Neural crest cell (in vitro differentiated cells): ENCODE data around the gene DNAJC5. TPM values are rescaled to one million over a fixed set of nuclear protein-coding genes. Genes with fewer than 3 reads are reported as not detected.

Experiments used
- DNase-seq: peaks from one replicate; pipeline ENCODE4 v3.0.0; 2021; ENCODE audit warnings: low read depth, mixed read lengths, low spot score
- H3K27ac Mint-ChIP-seq: one replicate; pipeline ENCODE4 v1.8.0; 2021; ENCODE audit warnings: mild to moderate bottlenecking, mixed read lengths; ENCODE audit not compliant: unreplicated experiment
- H3K27me3 Mint-ChIP-seq: 2 replicates; pipeline ENCODE4 v1.8.0; 2021; ENCODE audit warnings: low read depth, mild to moderate bottlenecking, mixed read lengths
- H3K36me3 Mint-ChIP-seq: 2 replicates; pipeline ENCODE4 v1.8.0; 2021; ENCODE audit warnings: low read depth, mild to moderate bottlenecking, mixed read lengths
- H3K4me1 Mint-ChIP-seq: 2 replicates; pipeline ENCODE4 v1.8.0; 2021; ENCODE audit warnings: mixed read lengths
- H3K4me3 Mint-ChIP-seq: one replicate; pipeline ENCODE4 v1.8.0; 2021; ENCODE audit warnings: mild to moderate bottlenecking, mixed read lengths
- H3K9me3 Mint-ChIP-seq: 2 replicates; pipeline ENCODE4 v1.8.0; 2021; ENCODE audit warnings: mixed read lengths
- total RNA-seq: library from RNA; stranded (reverse); gene quantifications from 2 replicates; pipeline ENCODE4 v1.2.1, GENCODE V29; 2021
- TF ChIP-seq, protein P1 (sequence below): fragments of 200-600 bp; sonication (generic); conservative IDR thresholded peaks from 2 replicates; pipeline ENCODE4 v1.5.0; 2021; ENCODE audit warnings: antibody characterized with exemption, mild to moderate bottlenecking

Gene DNAJC5
- total RNA-seq, 1 donor from 2014 or later: 46.9 TPM

DNA sequence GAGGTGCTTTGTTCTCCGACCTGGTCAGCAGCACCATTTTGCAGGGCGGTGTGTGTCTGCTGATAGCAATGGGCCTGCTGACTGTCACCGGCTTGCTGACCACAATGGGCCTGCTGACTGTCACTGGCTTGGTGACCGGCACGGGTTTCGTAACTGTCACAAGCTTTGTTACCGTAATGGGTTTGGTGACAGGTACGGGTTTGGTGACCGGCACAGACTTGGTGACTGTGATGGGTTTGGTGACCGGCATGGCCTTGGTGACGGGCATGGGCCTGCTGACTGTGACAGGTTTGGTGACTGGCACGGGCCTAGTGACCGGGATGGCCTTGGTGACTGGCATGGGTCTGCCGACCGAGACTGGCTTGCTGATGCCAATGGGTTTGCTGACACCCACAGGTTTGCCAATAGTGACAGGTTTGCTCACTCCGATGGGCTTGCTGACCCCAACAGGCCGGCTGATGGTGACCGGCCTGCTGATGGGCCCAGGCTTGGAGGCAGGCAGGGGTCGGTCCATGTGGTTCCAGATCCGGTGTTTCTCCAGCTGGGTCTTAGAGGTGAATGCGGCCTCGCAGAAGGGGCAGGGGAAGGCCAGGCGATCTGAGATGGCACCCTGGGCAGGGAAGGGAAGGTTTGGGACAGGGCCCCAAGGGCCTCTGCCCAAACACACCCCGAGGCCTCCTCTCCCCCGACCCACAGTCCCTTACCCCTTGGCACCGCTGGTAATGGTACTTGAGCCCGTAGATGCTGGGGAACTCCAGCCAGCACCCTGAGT lies 71.4 kb downstream of the DNAJC5 start:
- H3K36me3 Mint-ChIP-seq: peaks cover 2% of the 10 kb centered on the region
- no peaks in the 10 kb centered on the region for H3K9me3 Mint-ChIP-seq
- peak overlapping the region; percentile 44 for H3K4me3 Mint-ChIP-seq
- TF ChIP-seq, protein P1, sequence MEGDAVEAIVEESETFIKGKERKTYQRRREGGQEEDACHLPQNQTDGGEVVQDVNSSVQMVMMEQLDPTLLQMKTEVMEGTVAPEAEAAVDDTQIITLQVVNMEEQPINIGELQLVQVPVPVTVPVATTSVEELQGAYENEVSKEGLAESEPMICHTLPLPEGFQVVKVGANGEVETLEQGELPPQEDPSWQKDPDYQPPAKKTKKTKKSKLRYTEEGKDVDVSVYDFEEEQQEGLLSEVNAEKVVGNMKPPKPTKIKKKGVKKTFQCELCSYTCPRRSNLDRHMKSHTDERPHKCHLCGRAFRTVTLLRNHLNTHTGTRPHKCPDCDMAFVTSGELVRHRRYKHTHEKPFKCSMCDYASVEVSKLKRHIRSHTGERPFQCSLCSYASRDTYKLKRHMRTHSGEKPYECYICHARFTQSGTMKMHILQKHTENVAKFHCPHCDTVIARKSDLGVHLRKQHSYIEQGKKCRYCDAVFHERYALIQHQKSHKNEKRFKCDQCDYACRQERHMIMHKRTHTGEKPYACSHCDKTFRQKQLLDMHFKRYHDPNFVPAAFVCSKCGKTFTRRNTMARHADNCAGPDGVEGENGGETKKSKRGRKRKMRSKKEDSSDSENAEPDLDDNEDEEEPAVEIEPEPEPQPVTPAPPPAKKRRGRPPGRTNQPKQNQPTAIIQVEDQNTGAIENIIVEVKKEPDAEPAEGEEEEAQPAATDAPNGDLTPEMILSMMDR: no peak
- H3K4me1 Mint-ChIP-seq: no peaks in the 10 kb centered on the region
- peaks cover 3% of the 10 kb centered on the region for H3K27me3 Mint-ChIP-seq
- DNase-seq: no peak
- H3K27ac Mint-ChIP-seq: no peak overlapping the region

DNA sequence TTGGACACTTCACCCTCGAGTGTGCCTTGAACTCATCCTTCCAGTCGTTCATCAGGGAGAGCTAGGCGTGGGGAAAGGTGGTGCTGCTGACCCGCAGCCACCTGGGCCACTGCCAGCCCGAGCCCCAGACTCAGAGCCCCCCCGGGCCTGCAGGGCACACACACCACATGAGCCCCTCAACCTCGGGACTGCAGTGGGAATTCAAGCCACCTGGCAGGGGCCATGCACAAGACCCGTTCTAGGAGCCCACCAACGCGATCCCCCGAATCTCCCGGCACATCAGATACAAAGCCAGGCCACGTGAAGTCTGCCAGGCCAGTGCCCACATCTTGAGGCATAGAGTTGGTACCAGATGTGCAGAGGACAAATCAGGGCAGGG lies 72.0 kb downstream of the DNAJC5 start:
- no peak for DNase-seq
- Mint-ChIP-seq H3K9me3 (no peaks in the 10 kb centered on the region), H3K27me3 (peaks cover 3% of the 10 kb centered on the region)

DNA sequence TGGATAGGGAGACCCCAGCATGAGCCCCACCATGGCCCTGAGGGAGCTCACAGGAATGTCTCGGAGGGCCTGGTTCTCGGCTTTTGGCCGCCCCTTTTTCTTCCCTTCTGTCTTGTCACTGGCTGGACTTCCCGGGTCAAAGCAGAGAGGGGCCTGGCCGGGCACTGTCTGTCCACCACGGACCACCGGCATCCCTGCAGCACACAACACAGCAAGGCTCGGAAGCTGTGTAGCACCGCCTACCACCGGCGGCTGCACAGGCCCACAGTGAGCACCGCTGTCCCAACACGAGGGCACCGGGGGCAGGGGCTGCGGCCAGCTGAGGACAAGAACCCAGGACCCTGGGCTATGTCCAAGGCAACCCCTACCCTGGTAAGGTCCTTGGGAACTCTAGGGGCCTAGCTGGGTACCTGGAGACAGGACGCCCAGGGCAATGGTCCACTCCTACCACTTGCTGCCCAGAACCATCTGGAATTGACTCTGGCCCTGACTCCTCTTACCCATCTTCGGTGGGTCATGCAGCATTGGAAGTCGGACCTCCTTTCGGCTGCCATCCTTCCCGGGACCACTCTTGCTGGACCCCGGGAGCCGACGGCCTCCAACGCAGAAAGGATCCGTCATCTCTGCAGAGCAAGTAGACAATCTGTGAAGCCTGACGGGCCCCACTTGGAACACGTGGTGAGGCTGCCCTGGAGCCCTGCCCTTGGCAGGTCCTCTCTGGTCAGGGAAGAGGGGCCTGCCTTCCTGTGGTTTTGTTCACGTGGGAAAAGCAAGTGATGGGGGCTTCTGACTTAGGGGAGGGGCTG lies 72.6 kb downstream of the DNAJC5 start:
- peaks cover 3% of the 10 kb centered on the region for H3K27me3 Mint-ChIP-seq
- no peaks in the 10 kb centered on the region for H3K9me3 Mint-ChIP-seq
- TF ChIP-seq, protein P1: no peak
- H3K27ac Mint-ChIP-seq: no peak overlapping the region
- peaks cover 5% of the 10 kb centered on the region for H3K4me1 Mint-ChIP-seq
- H3K36me3 Mint-ChIP-seq: peaks cover 2% of the 10 kb centered on the region
- H3K4me3 Mint-ChIP-seq: peak overlapping the region; percentile 89
- no peak for DNase-seq

More for the DNA sequence above, 72.0 kb downstream of the DNAJC5 start:
- Mint-ChIP-seq H3K27ac (no peak overlapping the region), H3K4me3 (peak overlapping the region; percentile 31), H3K36me3 (peaks cover 2% of the 10 kb centered on the region), H3K4me1 (no peaks in the 10 kb centered on the region)
- TF ChIP-seq, protein P1: no peak

DNA sequence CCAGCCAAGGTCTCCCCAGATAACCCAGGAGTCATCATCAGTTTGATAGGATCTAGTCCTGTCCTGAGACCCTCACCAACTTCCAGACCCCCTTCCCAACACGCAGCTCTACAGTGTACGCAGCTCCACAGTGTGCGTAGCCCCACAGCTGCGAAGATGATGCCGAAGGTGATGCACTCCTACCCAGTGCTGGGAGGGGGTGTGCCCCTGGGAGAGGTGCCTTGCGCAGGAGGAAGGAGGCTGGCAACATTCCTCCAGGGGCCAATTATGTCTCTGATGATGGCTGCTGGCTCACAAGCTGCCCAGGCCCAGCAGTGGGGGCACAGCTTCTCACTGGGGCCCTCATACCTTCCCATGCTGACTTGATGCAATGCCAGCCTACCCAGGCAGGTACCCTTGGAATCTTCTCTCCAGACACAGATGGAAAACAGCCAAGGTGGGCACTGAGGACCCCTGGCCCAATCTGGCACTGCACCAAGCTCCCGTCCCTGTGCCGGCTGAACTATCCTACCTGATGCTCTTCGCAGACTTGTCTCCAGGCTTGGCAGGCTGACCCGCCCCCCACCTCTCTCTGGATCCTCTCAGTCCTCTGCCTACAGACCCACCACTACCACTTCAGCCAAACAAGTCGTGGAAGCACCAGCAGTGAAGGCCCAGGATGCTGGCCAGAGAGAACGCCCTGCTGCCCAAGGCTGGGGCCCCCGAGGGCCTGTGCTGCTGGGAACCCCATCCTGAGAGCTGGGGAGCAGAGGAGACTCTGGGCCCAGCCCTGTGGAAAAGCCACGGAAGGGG lies 73.4 kb downstream of the DNAJC5 start:
- TF ChIP-seq, protein P1: no peak
- Mint-ChIP-seq H3K27ac (no peak overlapping the region), H3K4me3 (peak overlapping the region; percentile 89), H3K4me1 (peaks cover 12% of the 10 kb centered on the region), H3K9me3 (no peaks in the 10 kb centered on the region), H3K27me3 (peaks cover 3% of the 10 kb centered on the region), H3K36me3 (peaks cover 2% of the 10 kb centered on the region)
- no peak for DNase-seq
